ENCODE results near the gene MRPL23. TPM values are rescaled to one million over a fixed set of nuclear protein-coding genes. Genes with fewer than 3 reads are reported as not detected.

Gene MRPL23
- total RNA-seq, 1 experiment from 2014 or later = 123 TPM

DNA sequence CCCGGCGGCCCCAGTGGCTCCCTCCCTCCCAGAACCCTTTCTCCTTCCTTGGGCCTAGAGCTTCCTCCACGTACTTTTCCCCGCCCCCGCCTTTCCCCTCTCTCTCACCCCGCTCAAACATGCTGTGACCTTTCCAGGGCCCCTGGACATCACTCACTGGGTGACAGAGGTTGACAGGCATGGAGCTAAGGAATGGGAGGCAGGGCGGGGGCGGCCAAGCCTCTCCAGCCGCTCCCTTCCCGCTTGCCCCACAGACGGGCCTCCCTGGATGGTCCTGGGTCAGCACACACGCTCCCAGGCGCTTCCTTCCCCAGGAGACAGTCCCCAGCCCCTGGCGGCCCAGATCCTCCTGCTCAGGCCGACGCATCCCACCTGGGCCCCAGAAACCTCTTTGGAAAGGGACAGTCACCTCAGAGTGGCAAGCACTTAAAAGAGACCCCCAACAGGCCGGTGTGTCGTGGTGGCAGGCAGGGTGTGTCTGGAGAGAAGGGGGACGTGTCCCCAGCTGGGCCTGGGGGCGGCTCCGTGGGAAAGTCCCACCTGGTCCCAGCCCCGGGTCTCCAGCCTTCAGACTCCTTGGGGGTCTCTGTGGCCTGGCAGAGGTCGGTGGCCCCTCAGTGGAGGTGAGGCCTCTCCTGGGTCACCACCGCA lies 41.7 kb downstream of the MRPL23 start:
- intact Hi-C loops (cut with micrococcal nuclease; ENCODE audit: unreplicated experiment) = no loop called here
- no peaks in the 10 kb centered on the region for H3K9me3 ChIP-seq (ENCODE audit: control insufficient read depth, insufficient read depth, low read depth, low read length)
- in situ Hi-C loops (cut with HindIII; ENCODE audit: low pct_unique_long_range_greater_than_20kb, low sequenced_read_pairs) = no loop called here
- no peaks in the 10 kb centered on the region for H3K27me3 ChIP-seq (ENCODE audit: control insufficient read depth, insufficient read depth, low read length)
- ATAC-seq (no peak), DNase-seq (ENCODE audit: low read depth, low spot score) (no peak)
- H3K4me3 ChIP-seq (ENCODE audit: low read depth in 2 of 2, low read length in 2 of 2) = no peak overlapping the region
- no TSS peak for BruUV-seq (replicated peaks)
- ChIA-PET CTCF (interaction anchor here (0.6 kb wide), 2 partner anchors 51 to 106 kb away, joined by 3 to 4 read pairs; no protein-coding TSS in a partner anchor), POLR2A (no interaction called here)
- no peaks in the 10 kb centered on the region for H3K4me1 ChIP-seq (ENCODE audit: control insufficient read depth, insufficient read depth, low read length)
- H3K27ac ChIP-seq (ENCODE audit: low read length) = no peak overlapping the region
- H3K36me3 ChIP-seq (ENCODE audit: control insufficient read depth, insufficient read depth, low read length) = no peaks in the 10 kb centered on the region
- TF ChIP-seq, protein P1, sequence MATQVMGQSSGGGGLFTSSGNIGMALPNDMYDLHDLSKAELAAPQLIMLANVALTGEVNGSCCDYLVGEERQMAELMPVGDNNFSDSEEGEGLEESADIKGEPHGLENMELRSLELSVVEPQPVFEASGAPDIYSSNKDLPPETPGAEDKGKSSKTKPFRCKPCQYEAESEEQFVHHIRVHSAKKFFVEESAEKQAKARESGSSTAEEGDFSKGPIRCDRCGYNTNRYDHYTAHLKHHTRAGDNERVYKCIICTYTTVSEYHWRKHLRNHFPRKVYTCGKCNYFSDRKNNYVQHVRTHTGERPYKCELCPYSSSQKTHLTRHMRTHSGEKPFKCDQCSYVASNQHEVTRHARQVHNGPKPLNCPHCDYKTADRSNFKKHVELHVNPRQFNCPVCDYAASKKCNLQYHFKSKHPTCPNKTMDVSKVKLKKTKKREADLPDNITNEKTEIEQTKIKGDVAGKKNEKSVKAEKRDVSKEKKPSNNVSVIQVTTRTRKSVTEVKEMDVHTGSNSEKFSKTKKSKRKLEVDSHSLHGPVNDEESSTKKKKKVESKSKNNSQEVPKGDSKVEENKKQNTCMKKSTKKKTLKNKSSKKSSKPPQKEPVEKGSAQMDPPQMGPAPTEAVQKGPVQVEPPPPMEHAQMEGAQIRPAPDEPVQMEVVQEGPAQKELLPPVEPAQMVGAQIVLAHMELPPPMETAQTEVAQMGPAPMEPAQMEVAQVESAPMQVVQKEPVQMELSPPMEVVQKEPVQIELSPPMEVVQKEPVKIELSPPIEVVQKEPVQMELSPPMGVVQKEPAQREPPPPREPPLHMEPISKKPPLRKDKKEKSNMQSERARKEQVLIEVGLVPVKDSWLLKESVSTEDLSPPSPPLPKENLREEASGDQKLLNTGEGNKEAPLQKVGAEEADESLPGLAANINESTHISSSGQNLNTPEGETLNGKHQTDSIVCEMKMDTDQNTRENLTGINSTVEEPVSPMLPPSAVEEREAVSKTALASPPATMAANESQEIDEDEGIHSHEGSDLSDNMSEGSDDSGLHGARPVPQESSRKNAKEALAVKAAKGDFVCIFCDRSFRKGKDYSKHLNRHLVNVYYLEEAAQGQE (IDR thresholded peaks at IDR 0.05; ENCODE audit: insufficient read depth in 1 of 2, low read depth in 2 of 2, low read length in 1 of 2) = no peak
- TF ChIP-seq SIN3A (IDR thresholded peaks at IDR 0.05; ENCODE audit: borderline replicate concordance, insufficient read depth, low read depth, low read length) = no peak

- H3K4me3 ChIP-seq (ENCODE audit: low read depth in 2 of 2, low read length in 2 of 2) = no peak overlapping the region
- H3K4me1 ChIP-seq (ENCODE audit: control insufficient read depth, insufficient read depth, low read length) = no peaks in the 10 kb centered on the region
- POLR2A ChIA-PET = no interaction called here
- TF ChIP-seq, protein P1 (IDR thresholded peaks at IDR 0.05; ENCODE audit: insufficient read depth in 1 of 2, low read depth in 2 of 2, low read length in 1 of 2) = no peak
- TF ChIP-seq TCF7L2 (IDR thresholded peaks at IDR 0.05; ENCODE audit: low read depth, low read length) = no peak
- no peak for TF ChIP-seq SIN3A (IDR thresholded peaks at IDR 0.05; ENCODE audit: borderline replicate concordance, insufficient read depth, low read depth, low read length)
- TF ChIP-seq CTCF (IDR thresholded peaks at IDR 0.05) = no peak
- no peak for TF ChIP-seq POLR2AphosphoS5 (IDR thresholded peaks at IDR 0.05; ENCODE audit: low read depth, low read length)
- no peak for ATAC-seq
- CTCF ChIA-PET = no interaction called here
- no peaks in the 10 kb centered on the region for H3K27me3 ChIP-seq (ENCODE audit: control insufficient read depth, insufficient read depth, low read length)
- BruUV-seq (replicated peaks) = no TSS peak
- no peak overlapping the region for H3K27ac ChIP-seq (ENCODE audit: low read length)
- H3K36me3 ChIP-seq (ENCODE audit: control insufficient read depth, insufficient read depth, low read length) = no peaks in the 10 kb centered on the region
- no peak for DNase-seq (ENCODE audit: low read depth, low spot score)
- no peaks in the 10 kb centered on the region for H3K9me3 ChIP-seq (ENCODE audit: control insufficient read depth, insufficient read depth, low read depth, low read length)
- intact Hi-C loops (cut with micrococcal nuclease; ENCODE audit: unreplicated experiment) (no loop called here), in situ Hi-C loops (cut with HindIII; ENCODE audit: low pct_unique_long_range_greater_than_20kb, low sequenced_read_pairs) (no loop called here)
Measured at GRCh38 chr11:1989953-1990352, 42.8 kb downstream of the MRPL23 start.

All from Panc1 (cell line).